ENCODE results near the gene USP36. TPM values are rescaled to one million over a fixed set of nuclear protein-coding genes. Genes with fewer than 3 reads are reported as not detected.

The USP36 gene
- total RNA-seq, 1 experiment from 2014 or later, result 113 TPM

DNA sequence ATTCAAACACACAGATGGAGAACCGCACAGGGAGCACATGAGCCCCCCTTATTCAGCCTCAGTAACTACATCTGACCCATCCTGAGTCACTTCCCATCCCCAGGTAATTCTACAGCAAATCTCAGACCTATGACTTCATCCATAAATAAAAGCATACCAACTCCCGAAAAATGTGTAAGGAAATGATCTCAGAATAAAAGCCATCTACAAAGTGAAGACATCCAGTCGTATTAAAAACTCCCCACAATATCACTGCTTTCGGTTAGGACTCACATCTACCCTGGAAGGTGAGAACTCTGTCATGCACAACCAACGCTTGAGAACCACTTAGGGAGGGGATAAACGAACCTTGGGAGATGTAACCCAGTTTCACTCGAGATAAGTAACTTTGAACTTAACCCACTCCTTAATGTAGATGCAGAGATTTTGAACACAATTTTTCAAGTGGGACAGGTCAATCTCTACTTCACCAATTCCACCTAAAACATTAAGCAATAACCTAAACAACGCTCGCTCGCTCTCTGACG, 1.3 kb downstream of the USP36 start:
- Histone ChIP-seq H3K9me3 (ENCODE audit: control insufficient read depth, insufficient read depth, low read depth, low read length) (no peaks in the 10 kb centered on the region), H3K27me3 (ENCODE audit: control insufficient read depth, insufficient read depth, low read length) (no peaks in the 10 kb centered on the region), H3K27ac (ENCODE audit: low read length) (peak overlapping the region; percentile 83), H3K4me1 (ENCODE audit: control insufficient read depth, insufficient read depth, low read length) (peaks cover 24% of the 10 kb centered on the region), H3K4me3 (ENCODE audit: low read depth in 2 of 2, low read length in 2 of 2) (peak overlapping the region; percentile 88 to 94), H3K36me3 (ENCODE audit: control insufficient read depth, insufficient read depth, low read length) (peaks cover 36% of the 10 kb centered on the region; the same call in 1 of the 2 replicates)
- no peak for ATAC-seq
- ChIA-PET CTCF (no interaction called here), POLR2A (no interaction called here)
- TF ChIP-seq, protein P1, sequence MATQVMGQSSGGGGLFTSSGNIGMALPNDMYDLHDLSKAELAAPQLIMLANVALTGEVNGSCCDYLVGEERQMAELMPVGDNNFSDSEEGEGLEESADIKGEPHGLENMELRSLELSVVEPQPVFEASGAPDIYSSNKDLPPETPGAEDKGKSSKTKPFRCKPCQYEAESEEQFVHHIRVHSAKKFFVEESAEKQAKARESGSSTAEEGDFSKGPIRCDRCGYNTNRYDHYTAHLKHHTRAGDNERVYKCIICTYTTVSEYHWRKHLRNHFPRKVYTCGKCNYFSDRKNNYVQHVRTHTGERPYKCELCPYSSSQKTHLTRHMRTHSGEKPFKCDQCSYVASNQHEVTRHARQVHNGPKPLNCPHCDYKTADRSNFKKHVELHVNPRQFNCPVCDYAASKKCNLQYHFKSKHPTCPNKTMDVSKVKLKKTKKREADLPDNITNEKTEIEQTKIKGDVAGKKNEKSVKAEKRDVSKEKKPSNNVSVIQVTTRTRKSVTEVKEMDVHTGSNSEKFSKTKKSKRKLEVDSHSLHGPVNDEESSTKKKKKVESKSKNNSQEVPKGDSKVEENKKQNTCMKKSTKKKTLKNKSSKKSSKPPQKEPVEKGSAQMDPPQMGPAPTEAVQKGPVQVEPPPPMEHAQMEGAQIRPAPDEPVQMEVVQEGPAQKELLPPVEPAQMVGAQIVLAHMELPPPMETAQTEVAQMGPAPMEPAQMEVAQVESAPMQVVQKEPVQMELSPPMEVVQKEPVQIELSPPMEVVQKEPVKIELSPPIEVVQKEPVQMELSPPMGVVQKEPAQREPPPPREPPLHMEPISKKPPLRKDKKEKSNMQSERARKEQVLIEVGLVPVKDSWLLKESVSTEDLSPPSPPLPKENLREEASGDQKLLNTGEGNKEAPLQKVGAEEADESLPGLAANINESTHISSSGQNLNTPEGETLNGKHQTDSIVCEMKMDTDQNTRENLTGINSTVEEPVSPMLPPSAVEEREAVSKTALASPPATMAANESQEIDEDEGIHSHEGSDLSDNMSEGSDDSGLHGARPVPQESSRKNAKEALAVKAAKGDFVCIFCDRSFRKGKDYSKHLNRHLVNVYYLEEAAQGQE (IDR thresholded peaks at IDR 0.05; ENCODE audit: insufficient read depth in 1 of 2, low read depth in 2 of 2, low read length in 1 of 2), result no peak
- TF ChIP-seq TCF7L2 (IDR thresholded peaks at IDR 0.05; ENCODE audit: low read depth, low read length), result no peak
- no peak for TF ChIP-seq SIN3A (IDR thresholded peaks at IDR 0.05; ENCODE audit: borderline replicate concordance, insufficient read depth, low read depth, low read length)
- TF ChIP-seq, protein P2, sequence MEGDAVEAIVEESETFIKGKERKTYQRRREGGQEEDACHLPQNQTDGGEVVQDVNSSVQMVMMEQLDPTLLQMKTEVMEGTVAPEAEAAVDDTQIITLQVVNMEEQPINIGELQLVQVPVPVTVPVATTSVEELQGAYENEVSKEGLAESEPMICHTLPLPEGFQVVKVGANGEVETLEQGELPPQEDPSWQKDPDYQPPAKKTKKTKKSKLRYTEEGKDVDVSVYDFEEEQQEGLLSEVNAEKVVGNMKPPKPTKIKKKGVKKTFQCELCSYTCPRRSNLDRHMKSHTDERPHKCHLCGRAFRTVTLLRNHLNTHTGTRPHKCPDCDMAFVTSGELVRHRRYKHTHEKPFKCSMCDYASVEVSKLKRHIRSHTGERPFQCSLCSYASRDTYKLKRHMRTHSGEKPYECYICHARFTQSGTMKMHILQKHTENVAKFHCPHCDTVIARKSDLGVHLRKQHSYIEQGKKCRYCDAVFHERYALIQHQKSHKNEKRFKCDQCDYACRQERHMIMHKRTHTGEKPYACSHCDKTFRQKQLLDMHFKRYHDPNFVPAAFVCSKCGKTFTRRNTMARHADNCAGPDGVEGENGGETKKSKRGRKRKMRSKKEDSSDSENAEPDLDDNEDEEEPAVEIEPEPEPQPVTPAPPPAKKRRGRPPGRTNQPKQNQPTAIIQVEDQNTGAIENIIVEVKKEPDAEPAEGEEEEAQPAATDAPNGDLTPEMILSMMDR (IDR thresholded peaks at IDR 0.05), result no peak
- TF ChIP-seq POLR2AphosphoS5 (IDR thresholded peaks at IDR 0.05; ENCODE audit: low read depth, low read length), result no peak
- TSS peak; percentile 63 for BruUV-seq (replicated peaks)
- no peak for DNase-seq (ENCODE audit: low read depth, low spot score)
- intact Hi-C loops (cut with micrococcal nuclease; ENCODE audit: unreplicated experiment) (no loop called here), in situ Hi-C loops (cut with HindIII; ENCODE audit: low pct_unique_long_range_greater_than_20kb, low sequenced_read_pairs) (loop anchor here (25.0 kb wide), 1 partner anchor 352 kb away; no protein-coding TSS in a partner anchor)

GRCh38 chr17:78838574-78839005, 2.0 kb downstream of the USP36 start:
- no TSS peak for BruUV-seq (replicated peaks)
- H3K27ac ChIP-seq (ENCODE audit: low read length), result peak overlapping the region; percentile 83

More at GRCh38 chr17:78838574-78839005, 2.0 kb downstream of the USP36 start:
- ChIA-PET POLR2A (no interaction called here), CTCF (interaction anchor here (0.6 kb wide), 1 partner anchor 27 kb away, joined by 4 read pairs; no protein-coding TSS in a partner anchor)
- Histone ChIP-seq H3K9me3 (ENCODE audit: control insufficient read depth, insufficient read depth, low read depth, low read length) (no peaks in the 10 kb centered on the region), H3K4me1 (ENCODE audit: control insufficient read depth, insufficient read depth, low read length) (peaks cover 24% of the 10 kb centered on the region), H3K36me3 (ENCODE audit: control insufficient read depth, insufficient read depth, low read length) (peaks cover 36% of the 10 kb centered on the region), H3K27me3 (ENCODE audit: control insufficient read depth, insufficient read depth, low read length) (no peaks in the 10 kb centered on the region), H3K4me3 (ENCODE audit: low read depth in 2 of 2, low read length in 2 of 2) (peak overlapping the region; percentile 88 to 94)
- TF ChIP-seq POLR2AphosphoS5 (IDR thresholded peaks at IDR 0.05; ENCODE audit: low read depth, low read length), result no peak
- TF ChIP-seq, protein P2 (IDR thresholded peaks at IDR 0.05), result no peak
- no peak for TF ChIP-seq SIN3A (IDR thresholded peaks at IDR 0.05; ENCODE audit: borderline replicate concordance, insufficient read depth, low read depth, low read length)
- TF ChIP-seq, protein P1 (IDR thresholded peaks at IDR 0.05; ENCODE audit: insufficient read depth in 1 of 2, low read depth in 2 of 2, low read length in 1 of 2), result no peak
- TF ChIP-seq TCF7L2 (IDR thresholded peaks at IDR 0.05; ENCODE audit: low read depth, low read length), result no peak
- in situ Hi-C loops (cut with HindIII; ENCODE audit: low pct_unique_long_range_greater_than_20kb, low sequenced_read_pairs) (loop anchor here (25.0 kb wide), 1 partner anchor 351 kb away; no protein-coding TSS in a partner anchor), intact Hi-C loops (cut with micrococcal nuclease; ENCODE audit: unreplicated experiment) (no loop called here)
- ATAC-seq, result no peak
- no peak for DNase-seq (ENCODE audit: low read depth, low spot score)
